Measurements from ENCODE around the gene DNAH12.

Gene DNAH12

DNA sequence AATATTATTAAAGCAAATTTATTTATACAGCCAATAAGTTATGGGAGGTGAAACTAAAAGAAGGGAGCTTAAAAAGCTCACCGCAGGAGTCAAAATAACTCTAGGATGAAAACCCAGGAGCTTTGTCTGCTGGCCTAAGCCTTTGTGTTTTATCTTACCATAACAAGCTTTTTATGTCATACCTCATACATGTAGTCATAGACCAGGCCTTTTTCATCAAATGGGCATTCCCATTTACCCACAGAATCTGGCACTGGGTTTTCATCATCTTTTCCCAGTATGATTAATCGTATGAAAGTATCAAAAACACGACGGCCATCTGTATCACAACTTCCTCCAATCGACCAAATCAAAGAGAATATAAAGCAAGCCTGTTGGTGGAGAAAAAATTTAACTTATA, 122.8 kb downstream of the DNAH12 start:
- CTCF ChIA-PET = interaction anchor here (2.1 kb wide), 1 partner anchor 35 kb away, joined by 4 read pairs; no protein-coding TSS in a partner anchor
- TF ChIP-seq CTCF (IDR thresholded peaks at IDR 0.05; ENCODE audit: control extremely low read depth, extremely low read depth, low read depth, missing control alignments) = no peak

GRCh38 chr3:57420001-57420400, 124.1 kb downstream of the DNAH12 start:
- TF ChIP-seq CTCF (IDR thresholded peaks at IDR 0.05; ENCODE audit: control extremely low read depth, extremely low read depth, low read depth, missing control alignments) = no peak
- DNase-seq (ENCODE audit: extremely low spot score) = no peak
- CTCF ChIA-PET = interaction anchor here (0.9 to 2.1 kb wide), 3 partner anchors 14 to 34 kb away, joined by 3 to 9 read pairs (median 4); no protein-coding TSS in a partner anchor
- POLR2A ChIA-PET = no interaction called here

More for the DNA sequence above, 122.8 kb downstream of the DNAH12 start:
- DNase-seq (ENCODE audit: extremely low spot score) = no peak
- POLR2A ChIA-PET = no interaction called here

- no peak for TF ChIP-seq CTCF (IDR thresholded peaks at IDR 0.05; ENCODE audit: control extremely low read depth, extremely low read depth, low read depth, missing control alignments)
- ChIA-PET POLR2A (no interaction called here), CTCF (no interaction called here)
- DNase-seq (ENCODE audit: extremely low spot score) = no peak
These were observed 132.4 kb downstream of the DNAH12 start for GRCh38 chr3:57411715-57412114.

DNA sequence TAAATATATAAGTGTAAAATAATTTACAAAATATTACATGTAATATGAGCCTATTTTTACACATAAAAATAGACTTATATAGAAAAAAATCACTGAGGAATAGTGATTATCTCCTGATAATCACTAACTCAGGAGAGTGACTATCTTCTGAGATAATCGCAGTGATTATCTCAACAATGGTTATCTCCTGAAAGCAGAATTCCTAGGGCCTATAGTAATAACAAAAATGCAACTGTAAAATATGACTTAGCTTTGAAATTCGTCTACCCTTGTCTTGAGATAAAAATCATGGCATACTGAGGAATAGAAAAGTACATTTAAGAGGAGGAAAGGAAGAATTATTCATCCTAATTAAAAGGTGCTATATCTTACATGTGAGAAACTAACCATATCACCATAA, 134.7 kb downstream of the DNAH12 start:
- ChIA-PET CTCF (interaction anchor here (2.9 kb wide), 1 partner anchor 12 kb away, joined by 14 read pairs; no protein-coding TSS in a partner anchor), POLR2A (no interaction called here)
- no peak for DNase-seq (ENCODE audit: extremely low spot score)
- TF ChIP-seq CTCF (IDR thresholded peaks at IDR 0.05; ENCODE audit: control extremely low read depth, extremely low read depth, low read depth, missing control alignments) = no peak

DNA sequence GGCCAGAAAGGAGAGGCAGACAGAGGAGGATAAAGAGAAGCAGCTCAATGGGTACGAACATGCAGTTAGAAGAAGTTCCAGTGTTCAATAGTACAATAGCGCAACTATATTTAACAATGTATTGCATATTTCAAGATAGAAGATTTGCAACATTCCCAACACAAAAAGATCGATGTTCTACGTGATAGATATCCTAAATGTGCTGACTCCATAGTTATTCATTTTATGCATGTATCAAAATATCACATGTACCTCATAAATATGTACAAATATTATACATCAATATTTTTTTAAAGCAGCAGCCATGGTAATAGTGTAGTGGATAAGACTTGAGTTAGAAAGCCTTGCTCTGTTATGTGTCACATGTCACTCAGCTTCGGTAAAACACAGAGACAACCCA, 141.5 kb downstream of the DNAH12 start:
- ChIA-PET CTCF (interaction anchor here (1.2 kb wide), 1 partner anchor 465 kb away, joined by 4 read pairs; no protein-coding TSS in a partner anchor), POLR2A (no interaction called here)
- DNase-seq (ENCODE audit: extremely low spot score) = no peak
- no peak for TF ChIP-seq CTCF (IDR thresholded peaks at IDR 0.05; ENCODE audit: control extremely low read depth, extremely low read depth, low read depth, missing control alignments)

GRCh38 chr3:57397175-57398026, 146.7 kb downstream of the DNAH12 start:
- CTCF ChIA-PET = interaction anchor here (0.6 to 5.8 kb wide), 42 partner anchors 8 to 776 kb away, joined by 3 to 85 read pairs (median 4); partner anchors contain the start of genes APPL1, DENND6A, HESX1 and PDE12
- DNase-seq (ENCODE audit: extremely low spot score) = peak; percentile 69
- TF ChIP-seq CTCF (IDR thresholded peaks at IDR 0.05; ENCODE audit: control extremely low read depth, extremely low read depth, low read depth, missing control alignments) = peak; percentile 84
- POLR2A ChIA-PET = no interaction called here
